Vagina (tissue), 2 donors: ENCODE results near the gene HELZ.

Source experiments
- CTCF ChIP-seq, 3 experiments: fragments of 450-650 bp in 2 of 3; fragments of 200-600 bp in 1 of 3; sonication (generic) in 1 of 3; IDR thresholded peaks; one replicate each; pipeline ENCODE4 v1.5.1; 2017 to 2019; ENCODE audit warnings: antibody characterized with exemption in 3 of 3, mild to moderate bottlenecking in 2 of 3, moderate library complexity in 2 of 3
- POLR2A ChIP-seq, 2 donors: fragments of 450-650 bp; IDR thresholded peaks; one replicate each; pipeline ENCODE4 v1.6.1; 2017; ENCODE audit warnings: antibody characterized with exemption in 2 of 2, mild to moderate bottlenecking in 2 of 2, moderate library complexity in 2 of 2
- POLR2AphosphoS5 ChIP-seq, 2 donors: sonication (generic); formaldehyde crosslinking; IDR thresholded peaks; one replicate each; pipeline ENCODE4 v1.9.0; 2017; ENCODE audit warnings: antibody characterized with exemption in 2 of 2, mild to moderate bottlenecking in 2 of 2, low read depth in 1 of 2; ENCODE audit not compliant: insufficient read depth in 1 of 2

GRCh38 chr17:67198131-67198530, 46.9 kb downstream of the HELZ start:
- TF ChIP-seq CTCF (IDR thresholded peaks at IDR 0.05) (no peak), POLR2A (IDR thresholded peaks at IDR 0.05) (no peak), POLR2AphosphoS5 (IDR thresholded peaks at IDR 0.05; ENCODE audit: insufficient read depth in 1 of 2, low read depth in 1 of 2) (no peak)
